ENCODE data around the gene CABLES2. TPM values are rescaled to one million over a fixed set of nuclear protein-coding genes. Genes with fewer than 3 reads are reported as not detected.

The CABLES2 gene
- total RNA-seq, 1 donor from 2014 or later, result 4.1 TPM

GRCh38 chr20:62342910-62343309, 64.2 kb downstream of the CABLES2 start:
- intact Hi-C loops (cut with DNase I), result no loop called here
- DNase-seq (no peak), ATAC-seq (no peak)
- peaks cover 53% of the 10 kb centered on the region for H3K36me3 ChIP-seq
- H3K27me3 ChIP-seq, result no peaks in the 10 kb centered on the region
- no peaks in the 10 kb centered on the region for H3K4me1 ChIP-seq
- H3K4me3 ChIP-seq, result no peak overlapping the region
- no peak overlapping the region for H3K27ac ChIP-seq
- no peak for TF ChIP-seq CTCF (IDR thresholded peaks at IDR 0.05)
- H3K9me3 ChIP-seq, result no peaks in the 10 kb centered on the region

GRCh38 chr20:62339647-62340062, 67.4 kb downstream of the CABLES2 start:
- TF ChIP-seq CTCF (IDR thresholded peaks at IDR 0.05), result no peak
- H3K9me3 ChIP-seq, result no peaks in the 10 kb centered on the region
- H3K36me3 ChIP-seq, result peaks cover 60% of the 10 kb centered on the region
- no peak overlapping the region for H3K27ac ChIP-seq
- no peak for DNase-seq
- H3K4me3 ChIP-seq, result no peak overlapping the region
- H3K27me3 ChIP-seq, result no peaks in the 10 kb centered on the region
- no peak for ATAC-seq
- intact Hi-C loops (cut with DNase I), result no loop called here
- no peaks in the 10 kb centered on the region for H3K4me1 ChIP-seq

Other genes with a start within 250 kb of the CABLES2 start
- gene MTG2, start 224.3 kb downstream of the CABLES2 start, total RNA-seq, result 26.5 TPM
- gene HRH3, start 187.0 kb downstream of the CABLES2 start, total RNA-seq, result not detected
- gene OSBPL2, start 168.8 kb downstream of the CABLES2 start, total RNA-seq, result 52.3 TPM
- gene ADRM1, start 104.3 kb downstream of the CABLES2 start, total RNA-seq, result 73.4 TPM
- gene LAMA5, start 40.0 kb downstream of the CABLES2 start, total RNA-seq, result 279 TPM
- gene RPS21, start 20.2 kb downstream of the CABLES2 start, total RNA-seq, result 1,050 TPM
- 0.64 TPM for gene RBBP8NL, start 20.3 kb upstream of the CABLES2 start, total RNA-seq
- gene GATA5, start 68.7 kb upstream of the CABLES2 start, total RNA-seq, result 2.5 TPM
- 63.3 TPM for gene SLCO4A1, start 235.2 kb upstream of the CABLES2 start, total RNA-seq